HG02970 (cell line): ENCODE results near the gene CXXC4.

ENCODE experiments used
- ATAC-seq: cut with Tn5 transposase; IDR thresholded peaks from one replicate; pipeline ENCODE4 v1.9.1; 2021; ENCODE audit warnings: mild to moderate bottlenecking, moderate library complexity, moderate number of reproducible peaks; ENCODE audit not compliant: unreplicated experiment, low FRiP score

The CXXC4 gene

DNA sequence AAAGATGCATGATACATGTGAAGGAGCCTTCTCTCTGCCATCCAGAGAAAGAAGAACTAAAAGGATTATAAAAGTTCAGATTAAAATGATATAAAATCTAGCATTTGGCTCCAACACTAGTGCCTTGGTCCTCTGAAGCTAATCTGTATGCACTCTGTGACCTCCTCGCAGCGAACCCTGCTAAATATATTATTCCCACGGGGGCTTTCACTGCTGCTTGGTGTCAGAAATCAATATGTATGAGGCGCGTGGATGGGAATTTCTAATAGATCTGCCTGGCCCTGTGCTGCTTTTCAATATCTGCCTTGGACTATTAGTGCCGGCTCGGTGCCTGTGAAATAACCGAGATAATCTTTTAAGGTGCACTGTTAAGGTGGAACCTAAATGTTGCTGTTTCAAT is 69.7 kb downstream of the CXXC4 start:
- no peak for ATAC-seq

DNA sequence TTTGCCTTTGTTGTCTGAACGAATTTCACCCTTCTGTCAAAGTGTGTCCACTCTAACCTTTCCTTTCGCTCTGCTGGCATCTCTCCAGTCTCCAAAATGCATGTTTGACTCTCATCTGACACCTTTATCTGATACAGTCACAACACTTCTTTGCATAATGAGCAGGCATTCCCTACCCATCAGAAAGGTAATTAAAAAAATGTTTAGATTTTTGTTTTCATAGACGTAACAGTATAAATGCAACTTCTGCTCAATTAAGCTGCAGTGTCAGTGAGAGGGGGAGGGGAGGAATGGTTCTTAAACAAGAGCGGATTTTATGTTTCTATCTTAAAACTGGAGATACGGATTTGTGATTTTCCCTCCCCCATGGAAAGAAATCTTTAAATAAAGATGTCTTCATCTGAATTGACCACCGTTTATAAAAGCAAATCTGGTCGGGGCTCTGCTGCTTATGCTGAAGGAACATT is 70.2 kb downstream of the CXXC4 start:
- ATAC-seq = no peak

DNA sequence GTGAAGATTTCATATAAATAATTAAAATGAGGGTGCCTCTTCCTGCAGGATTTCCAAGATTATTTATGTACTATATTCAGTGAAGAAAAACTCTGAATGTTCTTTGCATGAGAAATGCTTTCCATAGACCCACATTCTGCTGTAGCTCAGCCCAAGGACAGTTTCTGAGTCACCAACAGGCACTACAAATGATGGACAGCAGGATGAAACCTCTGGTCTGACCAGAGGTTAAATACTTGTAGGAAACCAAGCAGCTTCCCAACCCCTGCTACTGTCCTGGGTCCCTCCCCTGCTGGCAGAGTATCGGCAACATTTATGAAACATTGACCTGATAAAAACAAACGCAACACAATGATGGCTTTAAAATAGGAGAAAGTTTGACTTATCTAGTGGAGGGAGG is 73.1 kb downstream of the CXXC4 start:
- no peak for ATAC-seq

DNA sequence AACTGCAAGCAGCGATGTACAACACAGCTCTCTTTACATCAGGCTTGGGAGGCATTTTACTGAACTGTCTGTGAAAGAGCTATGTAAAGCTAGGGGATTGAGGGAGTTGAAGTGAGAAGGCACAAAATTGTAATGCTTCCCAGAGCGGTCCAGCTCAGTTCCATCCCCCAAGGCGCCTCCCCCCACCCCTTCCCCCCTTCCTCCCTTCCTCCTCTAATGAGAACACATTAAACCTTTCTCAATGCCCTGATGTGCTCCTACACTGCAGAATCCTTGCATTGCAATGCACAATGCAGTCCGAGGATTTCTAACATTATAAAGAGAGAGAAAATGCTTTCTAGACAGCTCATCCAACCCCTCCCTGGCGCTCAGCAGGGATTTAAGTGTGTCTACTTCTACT is 73.9 kb downstream of the CXXC4 start:
- ATAC-seq = no peak
